NCI-H510A treated with DMSO at 0.1 percent for 48 hours (cell line): ENCODE measurements around the gene GALNT10.
"Not testable (repeated sequence)": the region's sequence is repeated elsewhere in the genome, so short reads cannot be mapped to it uniquely, and the experiment has no call there.

ENCODE experiments used
- DNase-seq: peaks from one replicate; lab custom pipeline; 2025; lab: John Stamatoyannopoulos, UW

GALNT10 gene

GRCh38 chr5:154356020-154356655 is 165.6 kb downstream of the GALNT10 start:
- DNase-seq = no peak

GRCh38 chr5:154356958-154357357 is 166.4 kb downstream of the GALNT10 start:
- no peak for DNase-seq

GRCh38 chr5:154358516-154359220 is 168.1 kb downstream of the GALNT10 start:
- no peak for DNase-seq

- no peak for DNase-seq
These were observed 168.7 kb downstream of the GALNT10 start for GRCh38 chr5:154359221-154359573.

GRCh38 chr5:154360241-154360640 is 169.7 kb downstream of the GALNT10 start:
- not testable (repeated sequence) for DNase-seq

- DNase-seq = no peak
These were observed 172.9 kb downstream of the GALNT10 start for GRCh38 chr5:154363411-154363810.

GRCh38 chr5:154364771-154365170 is 174.2 kb downstream of the GALNT10 start:
- DNase-seq = no peak

- no peak for DNase-seq
These were observed 175.3 kb downstream of the GALNT10 start for GRCh38 chr5:154365823-154366222.

- DNase-seq = no peak
These were observed 175.8 kb downstream of the GALNT10 start for GRCh38 chr5:154366353-154366752.

- DNase-seq = no peak
These were observed 176.6 kb downstream of the GALNT10 start for GRCh38 chr5:154367101-154367500.

GRCh38 chr5:154368041-154368800 is 177.7 kb downstream of the GALNT10 start:
- DNase-seq = no peak

GRCh38 chr5:154369682-154370081 is 179.1 kb downstream of the GALNT10 start:
- DNase-seq = no peak

GRCh38 chr5:154370119-154370518 is 179.6 kb downstream of the GALNT10 start:
- no peak for DNase-seq

- DNase-seq = no peak
These were observed 180.3 kb downstream of the GALNT10 start for GRCh38 chr5:154370813-154371212.

- no peak for DNase-seq
These were observed 181.2 kb downstream of the GALNT10 start for GRCh38 chr5:154371687-154372086.

GRCh38 chr5:154372661-154373060 is 182.1 kb downstream of the GALNT10 start:
- DNase-seq = no peak

- DNase-seq = no peak
These were observed 182.8 kb downstream of the GALNT10 start for GRCh38 chr5:154373326-154373725.

GRCh38 chr5:154373729-154374179 is 183.2 kb downstream of the GALNT10 start:
- no peak for DNase-seq

GRCh38 chr5:154374264-154374663 is 183.7 kb downstream of the GALNT10 start:
- DNase-seq = no peak

- no peak for DNase-seq
These were observed 184.9 kb downstream of the GALNT10 start for GRCh38 chr5:154375329-154376008.

- DNase-seq = no peak
These were observed 185.9 kb downstream of the GALNT10 start for GRCh38 chr5:154376481-154376880.

- DNase-seq = no peak
These were observed 187.4 kb downstream of the GALNT10 start for GRCh38 chr5:154377754-154378533.
